GM06990 (cell line): Measurements from ENCODE around the gene ADAMTS9.

Experiments
- DNase-seq: peaks from one replicate; pipeline ENCODE4 v3.0.0-alpha.2; 2011; ENCODE audit not compliant: insufficient read length; ENCODE audit errors: extremely low read depth
- H3K27me3 ChIP-seq: replicated peaks from 2 replicates; pipeline ENCODE4 v1.6.0; 2011; ENCODE audit warnings: low read length; ENCODE audit not compliant: control insufficient read depth, insufficient read depth
- H3K36me3 ChIP-seq: 2 replicates; pipeline ENCODE4 v1.5.1; 2011; ENCODE audit warnings: low read length; ENCODE audit not compliant: control insufficient read depth, insufficient read depth
- H3K4me3 ChIP-seq: replicated peaks from 2 replicates; pipeline ENCODE4 v1.5.1; 2011; ENCODE audit warnings: low read depth, mild to moderate bottlenecking, control low read depth, low read length
- CTCF ChIP-seq: IDR thresholded peaks from 2 replicates; pipeline ENCODE4 v1.5.1; 2011; ENCODE audit warnings: low read length, control low read depth, mild to moderate bottlenecking, inconsistent platforms; ENCODE audit not compliant: insufficient read depth, poor library complexity, severe bottlenecking

ADAMTS9 gene

GRCh38 chr3:64593350-64593749 lies 94.5 kb downstream of the ADAMTS9 start:
- Histone ChIP-seq H3K36me3 (no peaks in the 10 kb centered on the region), H3K4me3 (no peak overlapping the region), H3K27me3 (no peaks in the 10 kb centered on the region)
- TF ChIP-seq CTCF, result no peak
- no peak for DNase-seq

- Histone ChIP-seq H3K27me3 (no peaks in the 10 kb centered on the region), H3K4me3 (no peak overlapping the region), H3K36me3 (no peaks in the 10 kb centered on the region)
- no peak for DNase-seq
- TF ChIP-seq CTCF, result no peak
Measured at GRCh38 chr3:64591615-64592014, 96.2 kb downstream of the ADAMTS9 start.

- H3K36me3 ChIP-seq, result no peaks in the 10 kb centered on the region
- DNase-seq, result no peak
- no peak for TF ChIP-seq CTCF
- no peaks in the 10 kb centered on the region for H3K27me3 ChIP-seq
- no peak overlapping the region for H3K4me3 ChIP-seq
Measured at GRCh38 chr3:64588380-64588779, 99.4 kb downstream of the ADAMTS9 start.

- no peak for DNase-seq
Measured at GRCh38 chr3:64586952-64587351, 100.8 kb downstream of the ADAMTS9 start.

GRCh38 chr3:64584179-64584578 lies 103.6 kb downstream of the ADAMTS9 start:
- Histone ChIP-seq H3K4me3 (no peak overlapping the region), H3K27me3 (no peaks in the 10 kb centered on the region), H3K36me3 (no peaks in the 10 kb centered on the region)
- DNase-seq, result no peak
- no peak for TF ChIP-seq CTCF

More at GRCh38 chr3:64586952-64587351, 100.8 kb downstream of the ADAMTS9 start:
- H3K4me3 ChIP-seq, result no peak overlapping the region
- no peaks in the 10 kb centered on the region for H3K27me3 ChIP-seq
- TF ChIP-seq CTCF, result no peak
- no peaks in the 10 kb centered on the region for H3K36me3 ChIP-seq

- TF ChIP-seq CTCF, result no peak
- H3K4me3 ChIP-seq, result no peak overlapping the region
- 0 out of 2 replicates have a peak, but pooled peaks cover 1% of the 10 kb centered on the region for H3K27me3 ChIP-seq
- H3K36me3 ChIP-seq, result no peaks in the 10 kb centered on the region
- no peak for DNase-seq
Measured at GRCh38 chr3:64578797-64579196, 109.0 kb downstream of the ADAMTS9 start.
